ENCODE data around the gene TEAD4. TPM values are rescaled to one million over a fixed set of nuclear protein-coding genes. Genes with fewer than 3 reads are reported as not detected.
A peak's percentile ranks its signal among the peaks of the same experiment; 100 is the strongest.

Gene TEAD4
- total RNA-seq, 1 experiment from 2014 or later, result 96.2 TPM

- no peaks in the 10 kb centered on the region for H3K36me3 ChIP-seq (ENCODE audit: control insufficient read depth, insufficient read depth, low read length)
- BruUV-seq (replicated peaks), result no TSS peak
- H3K4me3 ChIP-seq (ENCODE audit: low read depth, low read length), result no peak overlapping the region
- H3K36me3 Mint-ChIP-seq (ENCODE audit: insufficient read depth, unreplicated experiment), result no peaks in the 10 kb centered on the region
- TF ChIP-seq CTCF (IDR thresholded peaks at IDR 0.05; ENCODE audit: insufficient read depth in 1 of 2, low read depth in 1 of 2, low read length in 1 of 2, severe bottlenecking in 1 of 2, unreplicated experiment in 1 of 2), result no peak
- H3K27me3 ChIP-seq (replicated peaks; ENCODE audit: control insufficient read depth, insufficient read depth, low read length), result no peaks in the 10 kb centered on the region
- intact Hi-C loops (cut with micrococcal nuclease; ENCODE audit: unreplicated experiment), result no loop called here
- H3K4me1 Mint-ChIP-seq (ENCODE audit: low read depth, unreplicated experiment), result peaks cover 34% of the 10 kb centered on the region
- no peak overlapping the region for H3K4me3 Mint-ChIP-seq (ENCODE audit: unreplicated experiment)
- POLR2A ChIA-PET, result no interaction called here
- CTCF ChIA-PET, result interaction anchor here (0.6 to 1.0 kb wide), 4 partner anchors 14 to 122 kb away, joined by 3 to 4 read pairs (median 4); no protein-coding TSS in a partner anchor
- DNase-seq, result peak in 1 of 2 experiments; percentile 33
- H3K9me3 Mint-ChIP-seq (ENCODE audit: unreplicated experiment), result no peaks in the 10 kb centered on the region
- H3K27me3 Mint-ChIP-seq (ENCODE audit: insufficient read depth, unreplicated experiment), result no peaks in the 10 kb centered on the region
- H3K4me1 ChIP-seq, result peaks cover 53% of the 10 kb centered on the region
- H3K27ac Mint-ChIP-seq (ENCODE audit: unreplicated experiment), result no peak overlapping the region
- H3K9me3 ChIP-seq, result no peaks in the 10 kb centered on the region
These were observed 127.6 kb downstream of the TEAD4 start for GRCh38 chr12:3086729-3087323.

GRCh38 chr12:3087758-3088650 lies 128.8 kb downstream of the TEAD4 start:
- Mint-ChIP-seq H3K27me3 (ENCODE audit: insufficient read depth, unreplicated experiment) (no peaks in the 10 kb centered on the region), H3K9me3 (ENCODE audit: unreplicated experiment) (no peaks in the 10 kb centered on the region), H3K4me1 (ENCODE audit: low read depth, unreplicated experiment) (peaks cover 24% of the 10 kb centered on the region), H3K27ac (ENCODE audit: unreplicated experiment) (peak overlapping the region; percentile 40), H3K36me3 (ENCODE audit: insufficient read depth, unreplicated experiment) (no peaks in the 10 kb centered on the region), H3K4me3 (ENCODE audit: unreplicated experiment) (no peak overlapping the region)
- H3K36me3 ChIP-seq (ENCODE audit: control insufficient read depth, insufficient read depth, low read length), result no peaks in the 10 kb centered on the region; the same call in 1 of the 2 replicates
- POLR2A ChIA-PET, result no interaction called here
- TF ChIP-seq CTCF (IDR thresholded peaks at IDR 0.05; ENCODE audit: insufficient read depth in 1 of 2, low read depth in 1 of 2, low read length in 1 of 2, severe bottlenecking in 1 of 2, unreplicated experiment in 1 of 2), result no peak
- H3K4me1 ChIP-seq, result peaks cover 41% of the 10 kb centered on the region
- CTCF ChIA-PET, result no interaction called here
- BruUV-seq (replicated peaks), result no TSS peak
- intact Hi-C loops (cut with micrococcal nuclease; ENCODE audit: unreplicated experiment), result no loop called here
- H3K27me3 ChIP-seq (replicated peaks; ENCODE audit: control insufficient read depth, insufficient read depth, low read length), result no peaks in the 10 kb centered on the region
- H3K9me3 ChIP-seq, result no peaks in the 10 kb centered on the region
- DNase-seq, result no peak
- H3K4me3 ChIP-seq (ENCODE audit: low read depth, low read length), result no peak overlapping the region

- CTCF ChIA-PET, result no interaction called here
- no peaks in the 10 kb centered on the region for H3K9me3 Mint-ChIP-seq (ENCODE audit: unreplicated experiment)
- Histone ChIP-seq H3K36me3 (ENCODE audit: control insufficient read depth, insufficient read depth, low read length) (no peaks in the 10 kb centered on the region; the same call in 1 of the 2 replicates), H3K9me3 (no peaks in the 10 kb centered on the region), H3K4me1 (peaks cover 25% of the 10 kb centered on the region), H3K27me3 (replicated peaks; ENCODE audit: control insufficient read depth, insufficient read depth, low read length) (no peaks in the 10 kb centered on the region), H3K4me3 (ENCODE audit: low read depth, low read length) (no peak overlapping the region)
- no peaks in the 10 kb centered on the region for H3K27me3 Mint-ChIP-seq (ENCODE audit: insufficient read depth, unreplicated experiment)
- POLR2A ChIA-PET, result no interaction called here
- BruUV-seq (replicated peaks), result no TSS peak
- no peak for DNase-seq
- H3K4me1 Mint-ChIP-seq (ENCODE audit: low read depth, unreplicated experiment), result peaks cover 18% of the 10 kb centered on the region
- intact Hi-C loops (cut with micrococcal nuclease; ENCODE audit: unreplicated experiment), result no loop called here
- H3K27ac Mint-ChIP-seq (ENCODE audit: unreplicated experiment), result no peak overlapping the region
- TF ChIP-seq CTCF (IDR thresholded peaks at IDR 0.05; ENCODE audit: insufficient read depth in 1 of 2, low read depth in 1 of 2, low read length in 1 of 2, severe bottlenecking in 1 of 2, unreplicated experiment in 1 of 2), result no peak
- H3K36me3 Mint-ChIP-seq (ENCODE audit: insufficient read depth, unreplicated experiment), result no peaks in the 10 kb centered on the region
- no peak overlapping the region for H3K4me3 Mint-ChIP-seq (ENCODE audit: unreplicated experiment)
These were observed 130.4 kb downstream of the TEAD4 start for GRCh38 chr12:3089588-3089987.

Other genes with a start within 250 kb of the TEAD4 start
- 118 and 136 TPM in 2 replicates for gene FKBP4, start 164.4 kb upstream of the TEAD4 start, total RNA-seq (2022)
- gene ITFG2, start 146.7 kb upstream of the TEAD4 start, total RNA-seq (2022), result 52.6 and 58.5 TPM in 2 replicates
- gene NRIP2, start 124.4 kb upstream of the TEAD4 start, total RNA-seq (2022), result not detected in 2 replicates
- gene TEX52, start 102.4 kb upstream of the TEAD4 start, total RNA-seq (2022), result 0.34 TPM in 1 of 2 replicates, not detected in the other
- gene FOXM1, start 82.2 kb upstream of the TEAD4 start, total RNA-seq (2022), result 217 and 222 TPM in 2 replicates
- 99.1 and 99.8 TPM in 2 replicates for gene RHNO1, start 82.2 kb upstream of the TEAD4 start, total RNA-seq (2022)
- gene TULP3, start 68.5 kb upstream of the TEAD4 start, total RNA-seq (2022), result 31.0 and 31.7 TPM in 2 replicates
- 45.5 and 49.1 TPM in 2 replicates for gene TSPAN9, start 118.0 kb downstream of the TEAD4 start, total RNA-seq (2022)